Stimulated activated CD8-positive, alpha-beta memory T cell treated with anti-CD3 and anti-CD28 coated beads, Interleukin-7, amount 100 ng/mL, for 4 hours (primary cell): Measurements from ENCODE around the gene PRR5.
A peak's percentile ranks its signal among the peaks of the same experiment; 100 is the strongest.
"Not testable (repeated sequence)": the region's sequence is repeated elsewhere in the genome, so short reads cannot be mapped to it uniquely, and the experiment has no call there.

Experiments used
- DNase-seq, 2 donors: peaks; one replicate each; pipeline ENCODE4 v3.0.0-alpha.2; 2020; ENCODE audit warnings: low read depth in 2 of 2

PRR5 gene

GRCh38 chr22:44701824-44702478 is at the start of gene PRR5:
Gene PRR5, plus strand, starts transcription at chr22:44702204. Its CDS starts 271 bp downstream, at chr22:44702475.
- DNase-seq, result peak; percentile 67 to 78

GRCh38 chr22:44652866-44653265 is 49.1 kb upstream of the PRR5 start:
- DNase-seq, result not testable (repeated sequence)

GRCh38 chr22:44658311-44658953 is 43.6 kb upstream of the PRR5 start:
- no peak for DNase-seq

- DNase-seq, result no peak
Measured at GRCh38 chr22:44659140-44659539, 42.9 kb upstream of the PRR5 start.

- no peak for DNase-seq
Measured at GRCh38 chr22:44660051-44660830, 41.8 kb upstream of the PRR5 start.

GRCh38 chr22:44661070-44661469 is 40.9 kb upstream of the PRR5 start:
- no peak for DNase-seq

- DNase-seq, result no peak
Measured at GRCh38 chr22:44661659-44662569, 40.1 kb upstream of the PRR5 start.

GRCh38 chr22:44663256-44663999 is 38.6 kb upstream of the PRR5 start:
- no peak for DNase-seq

- peak; percentile 38 to 50 for DNase-seq
Measured at GRCh38 chr22:44664149-44664548, 37.9 kb upstream of the PRR5 start.

- DNase-seq, result no peak
Measured at GRCh38 chr22:44665115-44665514, 36.9 kb upstream of the PRR5 start.

- no peak for DNase-seq
Measured at GRCh38 chr22:44666207-44666585, 35.8 kb upstream of the PRR5 start.

GRCh38 chr22:44667276-44667675 is 34.7 kb upstream of the PRR5 start:
- no peak for DNase-seq

GRCh38 chr22:44667829-44668189 is 34.2 kb upstream of the PRR5 start:
- DNase-seq, result peak; percentile 45 to 53

- peak in 1 of 2 donors; percentile 40 for DNase-seq
Measured at GRCh38 chr22:44668190-44668885, 33.7 kb upstream of the PRR5 start.

- no peak for DNase-seq
Measured at GRCh38 chr22:44668886-44669521, 33.0 kb upstream of the PRR5 start.

GRCh38 chr22:44669561-44669976 is 32.4 kb upstream of the PRR5 start:
- DNase-seq, result no peak

- no peak for DNase-seq
Measured at GRCh38 chr22:44670220-44670988, 31.6 kb upstream of the PRR5 start.

GRCh38 chr22:44671742-44672141 is 30.3 kb upstream of the PRR5 start:
- DNase-seq, result no peak

- no peak for DNase-seq
Measured at GRCh38 chr22:44672632-44673031, 29.4 kb upstream of the PRR5 start.
